Stimulated activated naive CD4-positive, alpha-beta T cell treated with Interleukin-2 at 50 U/mL for 16 hours (primary cell): ENCODE results near the gene TMEM221.

Experiments
- DNase-seq: peaks from one replicate; lab custom pipeline; 2025; lab: John Stamatoyannopoulos, UW

TMEM221 gene

GRCh38 chr19:17473041-17473440, 24.6 kb upstream of the TMEM221 start:
- DNase-seq, result no peak

GRCh38 chr19:17471410-17472125, 23.1 kb upstream of the TMEM221 start:
- no peak for DNase-seq

- peak; percentile 89 for DNase-seq
Observed at GRCh38 chr19:17470068-17470841, 21.8 kb upstream of the TMEM221 start, which contains the start of gene SLC27A1. Gene SLC27A1, plus strand, starts transcription at chr19:17470524. Its CDS starts 17 bp downstream, at chr19:17470541.

- peak; percentile 92 for DNase-seq
Observed at GRCh38 chr19:17469481-17470067, 21.1 kb upstream of the TMEM221 start.

- no peak for DNase-seq
Observed at GRCh38 chr19:17469092-17469480, 20.6 kb upstream of the TMEM221 start.

- no peak for DNase-seq
Observed at GRCh38 chr19:17468302-17469091, 20.0 kb upstream of the TMEM221 start.

GRCh38 chr19:17467471-17468301, 19.2 kb upstream of the TMEM221 start:
- no peak for DNase-seq

GRCh38 chr19:17466487-17466850, 18.0 kb upstream of the TMEM221 start:
- DNase-seq, result no peak

GRCh38 chr19:17460372-17461230, 12.1 kb upstream of the TMEM221 start, which contains the start of gene NXNL1:
Gene NXNL1, minus strand, starts transcription at chr19:17460926. Its CDS starts 57 bp downstream, at chr19:17460869.
- no peak for DNase-seq

GRCh38 chr19:17458970-17459369, 10.5 kb upstream of the TMEM221 start:
- no peak for DNase-seq

- no peak for DNase-seq
Observed at GRCh38 chr19:17457616-17458015, 9.1 kb upstream of the TMEM221 start.

GRCh38 chr19:17456127-17456526, 7.7 kb upstream of the TMEM221 start:
- DNase-seq, result no peak

GRCh38 chr19:17455308-17456123, 7.0 kb upstream of the TMEM221 start:
- DNase-seq, result no peak

- DNase-seq, result no peak
Observed at GRCh38 chr19:17454576-17455071, 6.2 kb upstream of the TMEM221 start.

- DNase-seq, result no peak
Observed at GRCh38 chr19:17451820-17452219, 3.4 kb upstream of the TMEM221 start.

- DNase-seq, result peak; percentile 45
Observed at GRCh38 chr19:17450264-17451075, 2.0 kb upstream of the TMEM221 start.

- DNase-seq, result no peak
Observed at GRCh38 chr19:17447704-17448130, 751 bp downstream of the TMEM221 start.

GRCh38 chr19:17445526-17446165, 2.8 kb downstream of the TMEM221 start:
- DNase-seq, result no peak
